Fibroblast of the aortic adventitia (primary cell): Measurements from ENCODE around the gene SLC1A1. TPM values are rescaled to one million over a fixed set of nuclear protein-coding genes. Genes with fewer than 3 reads are reported as not detected.

Experiments
- DNase-seq: peaks from one replicate; pipeline ENCODE4 v3.0.0-alpha.2; 2010; ENCODE audit warnings: low read depth
- H3K4me3 ChIP-seq: 2 replicates; pipeline ENCODE4 v1.5.1; 2011; ENCODE audit warnings: low read depth, mild to moderate bottlenecking, control low read depth, low read length, moderate library complexity
- total RNA-seq: library from RNA; depleted of rRNA; stranded (reverse); fragments of >200 nt; gene quantifications from 2 replicates; pipeline ENCODE4 v1.2.3, GENCODE V29; 2012; ENCODE audit warnings: low replicate concordance
- TF ChIP-seq, protein P1 (sequence below): IDR thresholded peaks from 2 replicates; pipeline ENCODE4 v1.5.1; 2011; ENCODE audit warnings: mild to moderate bottlenecking, low read length, control low read depth, inconsistent platforms; ENCODE audit not compliant: insufficient read depth

The SLC1A1 gene
- total RNA-seq, 1 donor, result 41.7 TPM

DNA sequence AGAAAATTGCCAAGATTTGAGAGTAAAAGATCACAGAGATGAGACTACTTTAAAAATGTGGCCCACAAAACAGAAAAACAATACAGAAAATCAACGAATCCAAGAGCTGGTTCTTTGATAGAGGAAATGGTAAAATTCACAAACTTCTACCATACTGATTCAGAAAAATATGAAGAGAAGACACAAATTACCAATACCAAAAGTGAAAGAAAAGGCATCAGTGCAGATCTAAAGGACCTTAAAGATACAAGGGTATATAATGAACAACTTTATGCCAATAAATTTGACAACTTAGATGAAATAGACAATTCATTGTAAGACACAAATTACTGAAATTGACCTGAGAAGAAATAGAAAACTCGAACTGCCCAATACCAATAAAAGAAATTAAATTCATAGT, 24.4 kb upstream of the SLC1A1 start:
- TF ChIP-seq, protein P1, sequence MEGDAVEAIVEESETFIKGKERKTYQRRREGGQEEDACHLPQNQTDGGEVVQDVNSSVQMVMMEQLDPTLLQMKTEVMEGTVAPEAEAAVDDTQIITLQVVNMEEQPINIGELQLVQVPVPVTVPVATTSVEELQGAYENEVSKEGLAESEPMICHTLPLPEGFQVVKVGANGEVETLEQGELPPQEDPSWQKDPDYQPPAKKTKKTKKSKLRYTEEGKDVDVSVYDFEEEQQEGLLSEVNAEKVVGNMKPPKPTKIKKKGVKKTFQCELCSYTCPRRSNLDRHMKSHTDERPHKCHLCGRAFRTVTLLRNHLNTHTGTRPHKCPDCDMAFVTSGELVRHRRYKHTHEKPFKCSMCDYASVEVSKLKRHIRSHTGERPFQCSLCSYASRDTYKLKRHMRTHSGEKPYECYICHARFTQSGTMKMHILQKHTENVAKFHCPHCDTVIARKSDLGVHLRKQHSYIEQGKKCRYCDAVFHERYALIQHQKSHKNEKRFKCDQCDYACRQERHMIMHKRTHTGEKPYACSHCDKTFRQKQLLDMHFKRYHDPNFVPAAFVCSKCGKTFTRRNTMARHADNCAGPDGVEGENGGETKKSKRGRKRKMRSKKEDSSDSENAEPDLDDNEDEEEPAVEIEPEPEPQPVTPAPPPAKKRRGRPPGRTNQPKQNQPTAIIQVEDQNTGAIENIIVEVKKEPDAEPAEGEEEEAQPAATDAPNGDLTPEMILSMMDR, result no peak
- no peak for DNase-seq
- H3K4me3 ChIP-seq, result no peak overlapping the region

DNA sequence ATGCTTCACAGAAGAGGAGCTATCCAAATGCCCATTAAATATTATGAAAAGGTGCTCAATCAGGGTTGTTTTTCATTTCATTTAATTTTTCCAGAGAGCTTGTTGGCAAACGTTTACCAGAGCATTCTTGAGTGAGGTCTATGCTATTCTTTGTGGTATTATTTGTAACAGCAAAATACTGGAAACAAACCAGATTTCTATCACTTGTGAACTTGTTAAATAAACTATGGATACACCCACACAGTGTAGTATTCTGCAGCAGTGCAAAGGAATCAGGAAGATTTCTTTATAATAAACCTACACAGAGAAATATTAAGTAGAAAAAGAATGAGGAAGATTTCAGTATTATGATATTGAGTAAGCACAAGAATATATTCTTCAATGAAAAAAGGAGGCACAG, 15.0 kb upstream of the SLC1A1 start:
- peak; percentile 73 for DNase-seq
- TF ChIP-seq, protein P1, result no peak
- no peak overlapping the region for H3K4me3 ChIP-seq

DNA sequence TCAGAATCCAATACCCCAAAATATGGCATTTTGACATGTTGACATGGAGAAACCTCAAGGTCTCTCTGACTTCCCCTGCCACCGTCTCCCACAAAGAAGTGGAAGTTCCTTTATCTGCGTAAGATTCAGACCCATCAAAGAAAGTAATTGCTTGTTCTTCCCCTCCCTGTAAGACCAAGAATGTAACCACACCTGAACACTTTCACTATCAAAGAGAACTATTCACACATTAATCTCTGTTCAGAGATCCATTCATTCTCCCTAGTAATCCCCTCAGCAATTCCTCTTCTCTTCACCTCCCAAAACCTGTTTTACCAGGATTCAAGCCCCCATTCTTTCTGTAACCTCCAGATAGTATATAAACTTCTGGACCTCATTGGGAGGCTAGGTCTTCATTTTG, 4.1 kb upstream of the SLC1A1 start:
- H3K4me3 ChIP-seq, result no peak overlapping the region
- TF ChIP-seq, protein P1, result no peak

DNA sequence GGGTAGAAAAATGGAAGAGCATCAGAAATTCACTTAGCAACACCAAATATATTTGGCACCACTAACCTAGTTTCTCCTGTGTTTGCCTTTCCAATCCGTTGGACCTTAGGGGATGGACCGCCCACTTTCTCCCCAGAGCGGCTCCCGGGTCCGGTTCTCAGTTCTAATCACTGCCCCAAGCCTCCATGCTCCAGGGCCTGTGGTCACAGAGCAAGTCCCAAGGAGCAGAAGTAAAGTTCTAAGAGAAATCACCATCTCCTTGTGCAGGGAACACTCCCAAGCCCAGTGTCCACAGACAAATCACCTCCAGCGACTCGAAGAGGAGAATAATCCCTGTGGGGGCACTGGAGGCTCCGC, 728 bp upstream of the SLC1A1 start:
- H3K4me3 ChIP-seq, result peak overlapping the region; percentile 85
- TF ChIP-seq, protein P1, result no peak
- DNase-seq, result peak; percentile 61

More for the DNA sequence above, 4.1 kb upstream of the SLC1A1 start:
- no peak for DNase-seq

DNA sequence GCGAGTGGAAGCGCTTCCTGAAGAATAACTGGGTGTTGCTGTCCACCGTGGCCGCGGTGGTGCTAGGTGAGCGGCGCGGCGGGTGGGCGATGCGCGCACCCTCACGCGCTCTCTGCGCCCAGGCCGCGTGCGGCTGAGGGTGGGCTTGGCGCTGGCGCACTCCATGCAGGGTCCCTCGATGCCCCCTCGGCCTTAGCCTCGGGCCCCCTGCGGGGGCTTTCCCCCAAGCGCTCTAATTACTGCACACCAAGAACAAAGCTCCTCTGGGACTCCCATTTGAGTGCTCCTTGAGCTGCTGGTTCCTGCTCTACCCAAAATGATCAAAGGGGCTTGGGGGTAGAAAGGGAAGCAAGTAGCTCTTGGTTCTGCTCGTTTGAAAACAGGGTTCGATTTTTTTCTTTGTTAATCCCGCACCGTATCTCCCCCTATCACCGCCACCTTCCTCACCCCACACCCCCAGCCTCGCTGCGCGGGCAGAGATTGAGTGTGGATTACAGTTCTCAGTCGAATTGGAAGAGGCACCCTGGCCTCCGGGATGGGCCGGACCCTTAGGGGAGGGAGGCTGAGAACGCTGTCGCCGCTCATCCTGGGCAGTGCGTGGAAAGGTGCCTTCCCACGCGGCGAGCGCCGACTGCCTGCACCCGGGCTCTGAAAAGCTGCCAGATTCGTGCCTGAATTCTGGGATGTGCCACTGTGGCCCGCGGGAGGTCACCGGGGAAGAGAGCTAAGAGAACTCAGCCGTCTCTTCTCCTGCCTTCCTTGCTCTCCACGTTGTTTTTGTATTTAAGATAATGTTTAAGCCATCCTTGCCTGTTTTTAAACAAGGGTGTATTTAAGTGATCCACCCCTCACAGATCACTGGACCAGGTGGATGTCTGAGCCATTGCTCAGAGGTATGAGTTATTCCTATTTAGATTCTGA, 697 bp downstream of the SLC1A1 start:
- DNase-seq, result no peak
- TF ChIP-seq, protein P1, result no peak
- peak overlapping the region; percentile 85 for H3K4me3 ChIP-seq

DNA sequence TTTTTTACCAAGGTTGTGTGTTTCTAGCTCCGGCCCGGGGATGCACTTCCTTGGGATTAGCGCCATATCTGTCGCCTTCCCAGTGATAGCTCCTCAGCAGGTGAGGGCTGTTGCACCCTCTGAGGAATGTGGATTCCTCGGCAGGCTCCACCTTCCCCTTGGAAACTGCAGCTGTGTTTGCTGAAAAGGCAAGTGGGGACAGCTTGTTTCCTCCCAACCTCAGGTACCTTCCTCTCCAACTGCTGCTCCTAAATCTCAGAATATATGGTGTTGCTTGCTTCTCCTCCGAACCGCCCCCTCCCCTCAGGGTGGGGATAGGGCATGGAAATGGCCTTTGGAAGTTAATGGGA, 1.3 kb downstream of the SLC1A1 start:
- peak overlapping the region; percentile 85 for H3K4me3 ChIP-seq
- TF ChIP-seq, protein P1, result no peak
- no peak for DNase-seq
